ENCODE data around the gene USP16.

- TF ChIP-seq CTCF (IDR thresholded peaks at IDR 0.05; ENCODE audit: low read length) (no peak), EZH2phosphoT487 (IDR thresholded peaks at IDR 0.05; ENCODE audit: low read length) (no peak)
These were observed 30.6 kb downstream of the USP16 start for GRCh38 chr21:29055080-29055479.

All from MM.1S (cell line).